HFFc6 (cell line): ENCODE results near the gene AQP12A. TPM values are rescaled to one million over a fixed set of nuclear protein-coding genes. Genes with fewer than 3 reads are reported as not detected.

Experiments used
- DNase-seq: peaks from one replicate; pipeline ENCODE4 v3.0.0-alpha.2; 2018
- H3K27ac Mint-ChIP-seq: 2 replicates; pipeline ENCODE4 v1.8.0; 2020; ENCODE audit warnings: mild to moderate bottlenecking, mixed read lengths
- H3K27me3 Mint-ChIP-seq: 2 replicates; pipeline ENCODE4 v1.8.0; 2021; ENCODE audit warnings: mild to moderate bottlenecking, moderate library complexity, mixed read lengths; ENCODE audit not compliant: insufficient read depth
- H3K36me3 Mint-ChIP-seq: 2 replicates; pipeline ENCODE4 v1.8.0; 2021; ENCODE audit warnings: low read depth, mixed read lengths
- H3K4me1 Mint-ChIP-seq: 2 replicates; pipeline ENCODE4 v1.8.0; 2020; ENCODE audit warnings: low read depth, mixed read lengths
- H3K4me3 Mint-ChIP-seq: 2 replicates; pipeline ENCODE4 v1.8.0; 2020; ENCODE audit warnings: mild to moderate bottlenecking, moderate library complexity, mixed read lengths
- H3K9me3 Mint-ChIP-seq: 2 replicates; pipeline ENCODE4 v1.8.0; 2020; ENCODE audit warnings: mild to moderate bottlenecking, mixed read lengths
- CTCF ChIP-seq: fragments of 200-600 bp; sonication (generic); IDR thresholded peaks from 2 replicates; pipeline ENCODE4 v1.5.0; 2021; ENCODE audit warnings: antibody characterized with exemption, mild to moderate bottlenecking
- total RNA-seq, 6 experiments: library from RNA; stranded (reverse); fragmentation: NEBNext Ultra II Directional; extraction: Animal tissue kit (Norgen Biotek cat#: 25700); gene quantifications; 2 replicates in 1 of 6; 3 replicates in 5 of 6; pipeline ENCODE4 v1.2.3, GENCODE V29; 2021

AQP12A gene
- total RNA-seq, 6 experiments from 2014 or later = not detected

GRCh38 chr2:240705204-240705791 is 13.6 kb downstream of the AQP12A start:
- Mint-ChIP-seq H3K4me3 (no peak overlapping the region), H3K36me3 (no peaks in the 10 kb centered on the region), H3K4me1 (no peaks in the 10 kb centered on the region), H3K27ac (no peak overlapping the region), H3K27me3 (peaks cover 51% of the 10 kb centered on the region), H3K9me3 (no peaks in the 10 kb centered on the region)
- TF ChIP-seq CTCF = no peak
- no peak for DNase-seq

GRCh38 chr2:240707043-240707756 is 15.5 kb downstream of the AQP12A start:
- no peak for TF ChIP-seq CTCF
- Mint-ChIP-seq H3K4me3 (no peak overlapping the region), H3K36me3 (no peaks in the 10 kb centered on the region), H3K4me1 (no peaks in the 10 kb centered on the region), H3K27ac (no peak overlapping the region), H3K27me3 (peaks cover 55% of the 10 kb centered on the region), H3K9me3 (no peaks in the 10 kb centered on the region)
- DNase-seq = no peak

GRCh38 chr2:240707821-240708220 is 16.2 kb downstream of the AQP12A start:
- H3K27me3 Mint-ChIP-seq = peaks cover 49% of the 10 kb centered on the region
- H3K9me3 Mint-ChIP-seq = no peaks in the 10 kb centered on the region
- no peak overlapping the region for H3K4me3 Mint-ChIP-seq
- no peak for DNase-seq
- TF ChIP-seq CTCF = no peak
- H3K36me3 Mint-ChIP-seq = no peaks in the 10 kb centered on the region
- H3K27ac Mint-ChIP-seq = no peak overlapping the region
- H3K4me1 Mint-ChIP-seq = no peaks in the 10 kb centered on the region

GRCh38 chr2:240708457-240708856 is 16.8 kb downstream of the AQP12A start:
- peaks cover 46% of the 10 kb centered on the region for H3K27me3 Mint-ChIP-seq
- H3K4me1 Mint-ChIP-seq = no peaks in the 10 kb centered on the region
- DNase-seq = no peak
- H3K4me3 Mint-ChIP-seq = no peak overlapping the region
- TF ChIP-seq CTCF = no peak
- H3K27ac Mint-ChIP-seq = no peak overlapping the region
- no peaks in the 10 kb centered on the region for H3K36me3 Mint-ChIP-seq
- H3K9me3 Mint-ChIP-seq = no peaks in the 10 kb centered on the region

- H3K4me3 Mint-ChIP-seq = no peak overlapping the region
Observed at GRCh38 chr2:240711296-240711695, 19.6 kb downstream of the AQP12A start.

More at GRCh38 chr2:240711296-240711695, 19.6 kb downstream of the AQP12A start:
- no peak overlapping the region for H3K27ac Mint-ChIP-seq
- TF ChIP-seq CTCF = no peak
- peaks cover 51% of the 10 kb centered on the region for H3K27me3 Mint-ChIP-seq
- H3K36me3 Mint-ChIP-seq = no peaks in the 10 kb centered on the region
- H3K4me1 Mint-ChIP-seq = no peaks in the 10 kb centered on the region
- H3K9me3 Mint-ChIP-seq = no peaks in the 10 kb centered on the region
- DNase-seq = no peak
